GM18870 (cell line): ENCODE results near the gene SAMD5.

Experiments used
- ATAC-seq: cut with Tn5 transposase; IDR thresholded peaks from one replicate; pipeline ENCODE4 v1.9.1; 2021; ENCODE audit warnings: moderate library complexity; ENCODE audit not compliant: unreplicated experiment

The SAMD5 gene

DNA sequence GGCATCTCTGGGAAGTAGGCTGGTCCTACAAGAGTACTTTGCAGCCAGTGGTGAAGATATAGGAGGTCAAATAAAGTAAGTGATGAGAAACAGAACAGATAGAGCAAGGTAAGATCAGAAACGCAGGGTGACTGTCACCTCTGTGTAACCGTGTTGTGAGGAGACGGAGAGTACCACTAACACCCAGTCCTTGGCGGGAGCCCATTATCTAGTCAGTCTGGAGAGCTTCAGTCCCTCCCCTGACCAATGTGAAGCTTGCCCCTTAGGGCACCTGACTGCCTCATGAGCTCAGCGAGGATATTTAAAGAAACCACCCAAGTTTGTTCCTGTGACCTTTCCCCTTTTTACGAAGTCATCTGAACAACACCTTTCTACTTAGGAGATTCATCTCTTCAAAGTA, 110.0 kb downstream of the SAMD5 start:
- no peak for ATAC-seq

GRCh38 chr6:147618927-147619326, 110.4 kb downstream of the SAMD5 start:
- no peak for ATAC-seq
